GM20431 (cell line): ENCODE results near the gene PPP6R1.

Experiments used
- in situ Hi-C: fragments of 300-500 bp; cut with MseI, MboI; formaldehyde crosslinking; loops from one replicate; pipeline ENCODE4 v1.15.0; 2020; ENCODE audit warnings: low sequenced_read_pairs; ENCODE audit not compliant: unreplicated experiment

The PPP6R1 gene

DNA sequence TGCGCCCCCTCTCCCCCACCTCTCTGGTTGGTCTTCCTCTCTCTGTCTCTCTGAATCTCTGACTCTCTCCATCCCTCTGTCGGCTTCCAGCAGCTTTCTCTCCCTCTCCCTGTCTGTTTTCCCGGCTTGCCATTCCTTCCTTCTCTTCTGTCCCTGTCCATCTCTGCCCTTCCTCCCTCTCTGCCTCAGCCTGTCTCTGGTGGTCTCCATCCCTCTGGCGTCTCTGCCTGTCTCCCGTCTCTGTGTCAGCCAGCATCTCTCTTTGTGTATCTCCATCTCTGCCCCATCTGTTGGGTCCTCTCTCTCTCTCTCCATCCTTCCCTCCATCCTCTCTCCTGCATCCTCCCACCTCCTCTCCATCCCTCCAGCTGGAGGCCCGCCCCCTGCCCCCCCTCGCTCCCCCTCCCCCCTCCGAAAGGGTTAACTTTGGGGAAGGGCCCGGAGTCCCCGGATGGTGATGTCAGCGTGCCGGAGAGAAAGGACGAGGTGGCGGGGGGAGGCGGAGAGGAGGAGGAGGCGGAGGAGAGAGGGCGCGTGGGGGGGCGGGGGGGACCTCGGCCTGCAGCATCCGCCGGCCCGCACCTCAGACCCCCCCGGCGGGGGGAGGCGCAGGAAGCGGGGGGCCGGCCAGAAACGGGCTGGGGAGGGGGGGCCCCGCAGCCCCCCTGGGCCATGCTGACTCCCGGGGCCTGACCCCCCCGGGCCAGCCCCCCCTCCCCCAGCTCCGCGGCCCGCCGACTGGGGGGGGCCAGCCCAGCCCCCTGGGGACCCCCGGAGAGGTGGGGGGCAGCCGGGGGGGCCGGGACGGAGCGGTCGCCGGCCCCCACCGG is 24.9 kb upstream of the PPP6R1 start, which contains the start of gene BRSK1:
Gene BRSK1 (plus strand): TSS at position 450 of the 830 bp plus-strand sequence. CDS start 446 bp downstream, outside the sequence.
- in situ Hi-C loops: no loop called here

DNA sequence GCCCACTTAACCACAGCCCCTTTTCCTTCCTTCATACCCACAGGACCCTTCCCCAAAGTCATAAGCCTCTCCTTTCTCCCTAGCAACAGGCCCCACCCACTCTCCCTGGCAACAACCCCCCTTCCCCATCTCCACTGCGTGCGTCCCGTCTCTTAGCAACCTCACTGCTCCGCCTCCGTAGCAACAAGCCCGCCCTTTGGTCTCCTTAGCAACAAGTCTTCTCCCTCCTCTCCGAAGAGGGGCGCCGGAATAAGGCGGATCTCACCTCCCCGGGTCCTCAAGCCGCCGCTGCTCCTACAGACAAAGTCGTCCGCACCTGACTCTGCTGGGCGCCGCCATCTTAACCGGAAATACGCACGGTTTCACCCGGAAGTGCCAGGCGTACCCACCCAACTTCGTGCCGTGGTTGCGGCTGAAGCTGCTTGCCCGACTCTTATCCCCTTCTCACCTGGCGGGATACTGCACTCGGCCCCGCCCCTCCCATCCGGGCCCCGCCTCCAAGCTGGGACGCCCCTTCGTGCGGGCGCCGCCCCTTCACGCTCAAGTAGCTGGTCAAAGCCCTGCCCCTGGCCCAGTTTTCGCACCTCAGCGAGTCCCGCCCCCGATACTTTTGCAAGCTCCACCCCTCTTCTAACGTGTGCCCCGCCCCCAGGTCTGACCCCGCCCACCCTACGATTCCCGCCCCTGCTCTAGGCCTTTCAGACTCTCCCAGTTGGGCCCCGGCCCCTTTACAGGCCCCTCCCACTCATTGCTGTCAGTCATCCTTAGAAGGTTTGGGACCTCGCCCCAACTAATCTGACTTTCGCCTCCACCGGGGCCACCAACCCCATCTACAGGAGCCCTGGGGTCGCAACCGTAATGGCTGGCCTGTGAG is 21.2 kb upstream of the PPP6R1 start, which contains the start of gene HSPBP1:
Gene HSPBP1 (minus strand): TSS at position 341 of the 874 bp plus-strand sequence. CDS start 502 bp downstream, outside the sequence.
- in situ Hi-C loops: no loop called here

DNA sequence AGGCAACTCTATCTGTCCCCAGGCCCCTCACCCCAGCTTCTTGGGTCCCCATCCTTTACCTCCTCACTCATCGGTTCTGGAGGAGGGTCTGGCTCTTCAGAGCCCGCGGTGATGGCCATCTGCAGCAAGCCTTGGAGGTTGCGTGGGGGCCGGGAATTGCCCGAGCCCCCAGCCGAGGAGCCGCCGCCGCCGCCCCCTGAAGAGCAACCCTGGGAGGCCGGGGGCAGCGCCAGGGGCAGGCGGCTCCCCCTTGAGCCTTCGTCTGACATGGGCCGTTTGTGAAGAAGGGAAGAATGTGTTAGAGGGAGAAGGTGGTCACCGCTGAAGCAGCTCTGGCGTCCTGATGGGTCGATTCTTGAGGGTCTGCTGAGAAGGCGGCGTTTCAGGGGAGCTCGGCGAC is 20.5 kb upstream of the PPP6R1 start:
- in situ Hi-C loops: no loop called here

DNA sequence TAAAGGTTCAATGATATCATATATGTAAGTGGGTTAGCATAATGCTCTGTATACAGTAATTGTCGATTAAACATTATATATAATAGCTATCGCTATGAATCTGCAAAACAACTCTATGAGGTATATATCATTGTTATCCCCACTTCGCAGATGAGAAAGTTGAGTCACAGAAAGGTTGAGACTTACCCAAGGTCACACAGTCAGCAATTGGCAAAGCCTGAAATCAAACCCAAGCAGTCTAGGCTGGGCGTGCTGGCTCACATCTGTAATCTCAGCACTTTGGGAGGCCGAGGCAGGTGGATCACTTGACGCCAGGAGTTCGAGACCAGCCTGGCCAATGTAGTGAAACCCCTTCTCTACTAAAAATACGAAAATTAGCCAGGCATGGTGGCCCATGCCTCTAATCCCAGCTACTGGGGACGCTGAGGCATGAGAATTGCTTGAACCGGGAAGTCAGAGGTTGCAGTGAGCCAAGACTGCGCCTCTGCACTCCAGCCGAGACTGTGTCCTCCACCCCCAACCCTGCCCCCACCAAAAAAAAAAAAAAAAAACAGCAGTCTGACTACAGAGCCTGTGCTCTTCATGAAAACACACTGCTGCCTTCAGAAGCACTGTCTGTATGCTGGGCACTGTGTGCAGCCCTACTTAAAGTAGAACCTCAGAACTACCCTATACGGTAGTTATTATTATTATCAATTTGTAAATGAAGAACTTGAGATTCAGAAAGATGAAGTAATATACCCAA is 19.7 kb upstream of the PPP6R1 start:
- in situ Hi-C loops: no loop called here

DNA sequence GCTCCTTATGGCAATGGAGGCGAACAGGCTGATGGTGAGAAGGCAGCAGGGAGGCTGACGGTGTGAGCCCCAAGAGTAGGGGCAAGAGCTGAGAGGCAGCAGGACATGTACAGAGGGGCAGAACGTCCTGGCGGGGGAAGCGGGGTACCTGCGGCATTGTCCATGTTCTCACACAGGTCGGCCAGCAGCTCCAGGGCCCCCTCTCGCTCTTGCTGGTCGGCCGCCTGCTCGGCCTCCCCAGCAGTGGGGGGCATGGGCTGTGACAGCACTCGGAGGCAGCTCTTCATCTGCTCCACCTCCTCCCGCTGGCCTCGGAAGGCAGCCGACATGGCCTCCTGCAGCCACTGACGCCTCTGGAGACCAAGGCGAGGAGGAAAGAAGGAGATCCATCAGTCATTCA is 18.7 kb upstream of the PPP6R1 start:
- in situ Hi-C loops: no loop called here

DNA sequence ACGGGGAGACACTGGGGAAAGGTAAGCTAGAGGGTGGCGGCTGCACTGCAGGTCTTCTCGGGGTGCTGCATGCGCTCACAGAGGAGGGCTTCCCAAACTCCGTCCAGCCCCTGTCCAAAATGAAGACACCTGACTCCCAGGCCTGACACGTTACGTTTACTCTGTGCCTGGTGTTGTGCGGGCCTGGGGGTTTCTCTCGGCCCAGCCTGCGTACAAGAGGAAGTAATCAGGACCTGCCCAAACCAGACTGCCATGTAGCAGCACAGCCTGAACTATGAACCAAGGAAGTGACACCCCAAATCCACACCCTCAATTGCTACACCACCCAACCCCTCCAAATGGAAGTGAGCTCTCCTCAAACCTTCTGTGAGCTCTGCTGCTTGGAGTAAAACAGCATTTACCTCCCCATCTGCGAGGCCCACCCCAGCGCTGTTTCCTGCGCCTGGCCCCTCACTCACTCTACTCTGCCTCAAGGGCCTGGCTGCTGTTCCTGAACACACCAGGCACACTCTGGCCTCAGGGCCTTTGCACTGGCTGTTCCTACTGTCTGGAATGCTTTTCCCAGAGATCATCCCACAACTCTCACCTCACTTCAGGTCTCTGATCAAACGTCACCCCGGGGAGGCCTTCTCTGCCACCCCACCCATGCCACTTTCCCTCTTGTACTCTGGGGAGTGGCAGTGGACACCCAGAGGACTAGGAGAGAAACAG is 18.1 kb upstream of the PPP6R1 start:
- in situ Hi-C loops: no loop called here

DNA sequence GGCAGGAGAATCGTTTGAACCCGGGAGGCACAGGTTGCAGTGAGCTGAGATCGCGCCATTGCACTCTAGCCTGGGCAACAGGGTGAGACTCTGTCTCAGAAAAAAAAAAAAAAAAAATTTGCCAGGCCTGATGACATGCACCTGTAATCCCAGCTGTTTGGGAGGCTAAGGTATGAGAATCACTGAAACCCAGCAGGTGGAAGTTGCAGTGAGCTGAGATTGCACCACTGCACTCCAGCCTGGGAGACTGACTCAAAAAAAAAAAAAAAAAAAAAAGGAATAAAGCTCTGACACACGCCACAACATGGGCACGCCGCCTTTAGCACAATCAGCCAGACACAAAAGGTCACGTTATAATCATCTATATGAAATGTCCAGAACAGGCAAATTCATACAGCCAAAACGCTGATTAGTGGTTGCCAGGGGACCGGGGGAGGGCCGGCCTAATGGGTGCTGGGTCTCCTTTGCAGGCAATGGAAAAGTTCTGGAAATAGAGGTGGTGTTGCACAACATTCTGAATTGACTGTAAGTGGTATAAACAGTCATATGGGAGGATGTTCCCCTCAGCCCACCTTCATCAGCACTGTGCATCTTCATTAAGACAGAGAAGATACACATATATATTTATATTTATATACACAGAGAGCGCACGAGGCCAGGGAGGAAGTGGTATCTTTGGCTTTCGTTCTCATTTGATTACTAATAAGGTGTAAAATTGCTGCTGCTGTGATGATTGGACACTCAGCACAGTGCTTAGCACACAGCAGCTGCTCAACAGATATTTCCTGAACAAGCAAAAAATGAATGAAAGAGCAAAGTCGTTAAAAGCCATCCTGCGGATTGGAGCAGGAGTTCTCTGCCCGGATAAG is 17.3 kb upstream of the PPP6R1 start:
- in situ Hi-C loops: no loop called here

DNA sequence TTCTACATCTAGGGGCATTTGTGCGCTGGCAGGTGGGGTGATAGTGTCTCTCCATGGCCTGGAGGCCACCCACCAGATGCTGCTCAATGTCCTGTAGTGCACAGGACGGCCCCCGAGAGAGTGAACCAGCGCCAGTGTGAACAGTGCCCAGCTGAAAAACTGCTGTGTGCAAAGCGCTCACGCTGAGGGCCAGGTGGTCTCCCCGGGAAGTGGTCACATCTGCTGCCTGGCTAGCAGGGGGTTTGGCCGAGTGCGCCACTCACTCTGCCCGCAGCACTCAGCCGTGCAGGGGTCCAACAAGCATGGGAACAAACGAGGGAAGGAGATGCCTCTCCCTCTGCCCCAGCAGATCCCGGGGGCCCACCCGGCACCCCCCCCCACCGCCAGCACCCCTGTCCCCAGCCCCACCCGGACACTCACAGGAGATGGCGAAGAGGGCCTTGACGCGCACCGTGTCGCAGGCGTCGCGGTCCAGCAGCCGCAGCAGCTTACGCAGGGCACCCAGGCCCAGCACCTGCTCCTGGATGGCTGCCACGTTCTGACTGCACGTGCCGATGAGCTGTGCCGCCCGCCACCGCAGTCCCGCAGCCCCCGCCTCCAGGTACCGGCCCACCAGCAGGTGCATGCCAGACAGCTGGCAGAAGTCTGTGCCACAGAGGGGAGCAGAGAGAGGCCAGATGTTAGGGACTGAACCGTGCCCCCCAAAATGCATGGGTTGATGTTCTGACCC is 15.3 kb upstream of the PPP6R1 start:
- in situ Hi-C loops: no loop called here

DNA sequence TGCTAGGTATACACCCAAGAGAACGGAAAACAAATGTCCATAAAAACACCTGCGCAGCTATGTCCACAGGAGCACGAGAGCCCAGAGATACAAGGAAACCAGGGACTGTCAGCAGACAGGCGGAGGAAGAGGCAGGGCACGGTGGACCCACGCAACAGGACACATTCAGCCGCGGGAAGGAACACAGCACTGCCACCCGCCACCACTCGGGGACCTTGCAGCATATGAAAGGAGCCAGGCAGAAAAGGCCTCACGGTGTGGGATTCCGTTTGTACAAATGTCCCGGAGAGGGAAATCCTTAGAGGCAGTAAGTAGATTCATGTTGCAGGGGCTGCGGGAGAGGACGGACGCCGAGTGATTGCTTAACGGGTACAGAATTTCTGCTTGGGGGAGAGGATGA is 13.3 kb upstream of the PPP6R1 start:
- in situ Hi-C loops: no loop called here

DNA sequence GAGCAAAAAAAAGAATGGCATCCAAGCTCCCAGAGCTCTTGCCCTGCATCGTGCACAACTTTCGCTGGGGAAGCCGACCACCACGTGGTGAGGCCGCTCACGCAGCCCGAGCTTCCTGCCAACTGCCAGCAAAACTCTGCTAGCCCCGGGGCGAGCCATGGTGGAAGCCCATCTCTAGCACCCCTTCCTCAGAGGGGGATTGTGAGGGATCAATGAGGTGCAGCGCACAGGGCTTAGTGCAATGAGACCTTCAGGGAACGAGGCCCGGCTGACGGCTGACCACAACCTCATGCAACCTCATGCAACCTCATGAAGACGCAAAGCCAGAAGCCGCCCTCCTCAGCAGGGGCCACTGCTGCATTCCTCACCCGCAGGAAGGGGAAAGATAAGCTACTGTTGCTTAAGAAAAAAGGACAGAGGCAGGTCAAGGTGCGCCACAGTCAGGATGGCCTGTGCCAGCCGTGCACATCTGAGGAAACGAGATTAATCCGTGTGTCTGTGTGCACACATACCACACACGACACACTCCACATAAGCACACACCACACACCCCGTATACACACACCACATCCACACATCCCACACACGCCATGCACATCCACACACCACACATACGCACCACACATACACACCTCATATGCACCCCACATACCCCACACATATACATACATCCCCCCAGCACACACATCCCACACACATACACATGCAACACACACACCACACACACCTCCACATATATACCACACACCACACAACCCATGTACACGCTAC is 11.5 kb upstream of the PPP6R1 start:
- in situ Hi-C loops: no loop called here

DNA sequence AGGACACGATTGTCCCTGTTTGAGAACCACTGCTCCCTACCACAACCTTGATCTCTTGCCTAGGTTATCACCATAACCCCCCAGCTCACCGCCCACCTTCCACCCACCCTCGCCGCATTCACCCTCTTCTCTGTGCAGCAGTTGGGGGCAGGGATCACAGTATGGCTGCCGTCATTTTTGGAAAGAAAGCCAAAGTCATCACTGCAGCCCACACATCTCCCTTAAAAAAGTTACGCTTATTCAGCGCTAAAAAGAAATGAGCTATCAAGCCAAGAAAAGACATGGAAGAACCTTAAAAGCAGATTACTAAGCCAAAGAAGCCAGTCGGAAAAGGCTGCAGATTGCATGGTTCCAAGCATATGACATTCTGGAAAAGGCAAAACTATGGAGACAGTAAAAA is 10.5 kb upstream of the PPP6R1 start:
- in situ Hi-C loops: no loop called here

DNA sequence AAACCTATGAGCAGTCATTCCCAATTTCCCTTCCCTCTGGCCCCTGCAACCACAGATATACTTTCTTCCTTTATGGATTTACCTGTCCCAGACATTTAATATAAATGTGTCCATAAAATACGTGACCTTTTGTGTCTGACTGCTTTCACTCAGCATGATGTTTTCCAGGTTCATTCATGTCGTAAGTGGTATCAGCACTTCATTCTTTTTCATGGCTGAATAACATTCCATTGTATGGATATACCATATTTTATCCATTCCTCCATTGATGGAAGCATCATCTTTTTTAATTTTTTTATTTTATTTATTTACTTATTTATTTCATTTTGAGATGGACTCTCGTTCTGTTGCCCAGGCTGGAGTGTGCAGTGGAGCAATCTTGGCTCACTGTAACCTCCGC is 8.0 kb upstream of the PPP6R1 start:
- in situ Hi-C loops: no loop called here

DNA sequence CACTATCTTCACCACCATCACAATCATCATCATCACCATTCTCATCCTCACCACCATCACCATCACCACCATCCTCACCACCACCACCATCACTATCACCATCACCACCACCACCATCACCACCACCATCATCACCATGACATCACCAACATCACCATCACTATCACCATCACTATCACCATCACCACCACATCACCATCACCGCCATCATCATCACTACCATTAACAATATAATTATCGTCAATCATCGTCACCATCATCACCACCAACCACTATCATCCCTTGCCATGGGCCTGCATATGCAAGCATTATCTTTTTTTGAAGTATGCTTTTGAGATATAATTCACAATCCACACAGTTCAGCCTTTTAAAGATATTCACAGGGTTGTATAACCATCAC is 7.6 kb upstream of the PPP6R1 start:
- in situ Hi-C loops: no loop called here

DNA sequence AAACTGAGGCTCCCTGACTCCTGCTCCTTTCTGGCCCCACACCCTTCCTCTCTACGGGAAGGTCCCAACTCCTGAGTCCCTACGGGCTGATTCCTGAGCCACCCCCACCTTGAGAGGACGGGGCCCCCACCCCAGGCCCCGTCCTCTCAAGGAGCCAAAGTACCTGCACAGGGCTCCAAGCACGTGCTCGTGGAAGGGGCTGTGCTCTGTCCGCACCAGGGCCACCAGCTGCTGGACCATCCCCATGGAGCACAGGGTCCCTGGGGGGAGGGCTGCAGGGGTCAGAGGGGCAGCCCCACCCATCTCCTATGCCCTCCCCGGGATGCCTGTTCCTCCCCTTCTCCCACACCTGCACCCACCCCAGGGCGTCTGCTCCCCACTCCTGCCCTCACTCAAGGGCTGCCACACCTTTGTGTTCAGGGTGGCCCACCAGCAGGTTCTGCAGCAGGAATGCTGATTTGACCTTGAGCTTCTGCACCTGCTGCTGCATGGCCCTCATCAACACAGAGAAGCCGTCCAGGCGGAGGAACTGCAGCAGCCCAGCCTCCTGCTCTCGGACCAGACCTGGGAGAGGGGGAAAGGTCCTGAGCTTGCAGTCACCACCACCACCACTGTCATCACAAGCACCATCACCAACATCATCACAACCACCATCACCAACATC is 7.0 kb upstream of the PPP6R1 start:
- in situ Hi-C loops: no loop called here

DNA sequence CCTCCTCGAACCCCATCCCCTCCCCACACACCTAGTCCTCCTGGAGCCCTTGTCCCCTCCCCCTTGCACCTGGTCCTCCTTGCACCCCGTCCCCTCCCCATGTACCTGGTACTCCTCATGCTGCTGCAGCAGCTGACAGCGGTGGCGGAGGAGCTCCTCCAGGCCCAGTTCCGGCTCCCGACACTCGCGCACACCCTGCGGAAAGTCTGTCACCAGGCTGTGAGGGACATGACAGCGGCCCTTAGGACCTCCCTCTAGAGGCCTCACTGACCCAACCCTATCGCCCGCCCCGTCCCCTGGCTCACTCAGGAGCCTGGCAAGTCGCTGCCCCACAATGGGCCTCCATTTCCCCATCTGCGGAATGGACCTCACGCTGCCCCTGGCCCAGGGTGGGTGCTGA is 6.4 kb upstream of the PPP6R1 start:
- in situ Hi-C loops: no loop called here

DNA sequence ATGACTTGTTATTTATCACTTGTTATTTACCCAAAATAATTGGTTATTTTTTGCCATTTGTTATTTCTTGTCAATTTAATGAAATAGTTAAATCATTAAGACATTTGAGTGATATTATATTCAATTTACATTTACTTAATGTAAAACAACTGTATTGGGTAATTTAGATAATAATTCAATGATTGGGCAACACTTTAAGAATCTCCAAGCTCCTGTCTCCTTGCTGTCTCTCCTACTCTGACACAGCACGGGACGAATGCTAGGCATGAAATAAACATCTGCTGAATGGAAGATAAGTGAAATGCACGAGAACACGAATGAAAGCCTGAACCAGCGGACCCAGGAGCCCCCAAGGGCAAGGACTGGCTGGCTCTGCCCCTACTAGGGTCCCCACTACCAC is 5.7 kb upstream of the PPP6R1 start:
- in situ Hi-C loops: no loop called here

DNA sequence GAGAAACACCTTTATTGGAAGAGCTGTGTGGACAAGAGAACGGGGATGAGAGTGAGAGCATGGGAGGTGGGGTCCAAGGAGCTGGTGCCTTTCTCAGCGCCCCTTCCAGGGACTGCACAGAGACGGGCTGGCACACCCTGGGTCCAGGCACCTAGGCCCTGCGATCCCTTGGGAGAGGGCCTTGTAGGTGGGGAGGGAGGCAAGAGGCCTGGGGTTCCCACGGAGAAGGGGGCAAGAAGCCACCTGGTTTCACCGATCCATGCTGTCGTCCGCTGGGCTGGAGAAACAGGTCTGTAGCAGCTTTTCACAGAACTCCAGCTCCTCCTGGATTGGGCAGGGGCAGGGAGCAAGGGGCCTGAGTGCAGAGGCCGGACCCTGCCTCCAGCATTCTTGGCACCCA is 3.5 kb upstream of the PPP6R1 start:
- in situ Hi-C loops: no loop called here
